ENCODE measurements around the gene SH3RF2. TPM values are rescaled to one million over a fixed set of nuclear protein-coding genes. Genes with fewer than 3 reads are reported as not detected.
A peak's percentile ranks its signal among the peaks of the same experiment; 100 is the strongest.

SH3RF2 gene
- total and polyA plus RNA-seq, 2 of the 13 experiments (the other 11 are each of a cell fraction or from before 2014, with no cell fraction given) = 2.6 to 3.7 TPM

GRCh38 chr5:145936401-145937131 is at the start of gene SH3RF2 (continued):
- TF ChIP-seq, protein P1, sequence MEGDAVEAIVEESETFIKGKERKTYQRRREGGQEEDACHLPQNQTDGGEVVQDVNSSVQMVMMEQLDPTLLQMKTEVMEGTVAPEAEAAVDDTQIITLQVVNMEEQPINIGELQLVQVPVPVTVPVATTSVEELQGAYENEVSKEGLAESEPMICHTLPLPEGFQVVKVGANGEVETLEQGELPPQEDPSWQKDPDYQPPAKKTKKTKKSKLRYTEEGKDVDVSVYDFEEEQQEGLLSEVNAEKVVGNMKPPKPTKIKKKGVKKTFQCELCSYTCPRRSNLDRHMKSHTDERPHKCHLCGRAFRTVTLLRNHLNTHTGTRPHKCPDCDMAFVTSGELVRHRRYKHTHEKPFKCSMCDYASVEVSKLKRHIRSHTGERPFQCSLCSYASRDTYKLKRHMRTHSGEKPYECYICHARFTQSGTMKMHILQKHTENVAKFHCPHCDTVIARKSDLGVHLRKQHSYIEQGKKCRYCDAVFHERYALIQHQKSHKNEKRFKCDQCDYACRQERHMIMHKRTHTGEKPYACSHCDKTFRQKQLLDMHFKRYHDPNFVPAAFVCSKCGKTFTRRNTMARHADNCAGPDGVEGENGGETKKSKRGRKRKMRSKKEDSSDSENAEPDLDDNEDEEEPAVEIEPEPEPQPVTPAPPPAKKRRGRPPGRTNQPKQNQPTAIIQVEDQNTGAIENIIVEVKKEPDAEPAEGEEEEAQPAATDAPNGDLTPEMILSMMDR (CRISPR knock-in tag; IDR thresholded peaks at IDR 0.05) = peak; percentile 16; the same call in 1 of the 2 replicates
- TF ChIP-seq DZIP1 (CRISPR knock-in tag; IDR thresholded peaks at IDR 0.05) = no peak
- TF ChIP-seq ZNF562 (CRISPR knock-in tag; IDR thresholded peaks at IDR 0.05; ENCODE audit: borderline replicate concordance) = no peak
- TF ChIP-seq ZNF383 (CRISPR knock-in tag; IDR thresholded peaks at IDR 0.05; ENCODE audit: borderline replicate concordance) = no peak
- peak; percentile 78 for TF ChIP-seq ZNF781 (CRISPR knock-in tag; IDR thresholded peaks at IDR 0.05; ENCODE audit: borderline replicate concordance, not compliant biosample characterization)
- no peak for TF ChIP-seq AGO2 (optimal IDR thresholded peaks at IDR 0.05; ENCODE audit: low read depth, low read length)
- TF ChIP-seq CHD2 (IDR thresholded peaks at IDR 0.05; ENCODE audit: low read depth, low read length) = no peak
- peak; percentile 17; the same call in 1 of the 2 replicates for TF ChIP-seq ZFX (CRISPR knock-in tag; IDR thresholded peaks at IDR 0.05; ENCODE audit: low read depth)
- TF ChIP-seq GLMP (CRISPR knock-in tag; IDR thresholded peaks at IDR 0.05; ENCODE audit: borderline replicate concordance) = no peak
- TF ChIP-seq EED (CRISPR knock-in tag; IDR thresholded peaks at IDR 0.05) = no peak
- TF ChIP-seq ZBTB4 (CRISPR knock-in tag; IDR thresholded peaks at IDR 0.05; ENCODE audit: borderline replicate concordance) = peak; percentile 76
- no peak for TF ChIP-seq KLF9 (CRISPR knock-in tag; IDR thresholded peaks at IDR 0.05; ENCODE audit: low read depth)
- no peak for TF ChIP-seq ZMAT5 (CRISPR knock-in tag; IDR thresholded peaks at IDR 0.05; ENCODE audit: borderline replicate concordance, low read depth)
- no peak for TF ChIP-seq BHLHE40 (IDR thresholded peaks at IDR 0.05; ENCODE audit: low read length)
- TF ChIP-seq ZNF331 (CRISPR knock-in tag; IDR thresholded peaks at IDR 0.05) = peak; percentile 54
- 0 out of 2 replicates have a peak, but pooled peaks have one; percentile 11 for TF ChIP-seq MIXL1 (CRISPR knock-in tag; IDR thresholded peaks at IDR 0.05)
- no peak for TF ChIP-seq ZNF7 (CRISPR knock-in tag; IDR thresholded peaks at IDR 0.05)
- TF ChIP-seq GLI4 (CRISPR knock-in tag; IDR thresholded peaks at IDR 0.05; ENCODE audit: borderline replicate concordance) = no peak
- TF ChIP-seq SAP130 (CRISPR knock-in tag; IDR thresholded peaks at IDR 0.05; ENCODE audit: low read depth) = peak; percentile 66
- peak; percentile 40 for TF ChIP-seq ZNF883 (CRISPR knock-in tag; IDR thresholded peaks at IDR 0.05; ENCODE audit: not compliant biosample characterization)
